Measurements from ENCODE around the gene FAM117B. TPM values are rescaled to one million over a fixed set of nuclear protein-coding genes. Genes with fewer than 3 reads are reported as not detected.
"Not testable (repeated sequence)": the region's sequence is repeated elsewhere in the genome, so short reads cannot be mapped to it uniquely, and the experiment has no call there.

The FAM117B gene
- total RNA-seq, 2 donors from 2014 or later: 7.0 to 17.1 TPM

DNA sequence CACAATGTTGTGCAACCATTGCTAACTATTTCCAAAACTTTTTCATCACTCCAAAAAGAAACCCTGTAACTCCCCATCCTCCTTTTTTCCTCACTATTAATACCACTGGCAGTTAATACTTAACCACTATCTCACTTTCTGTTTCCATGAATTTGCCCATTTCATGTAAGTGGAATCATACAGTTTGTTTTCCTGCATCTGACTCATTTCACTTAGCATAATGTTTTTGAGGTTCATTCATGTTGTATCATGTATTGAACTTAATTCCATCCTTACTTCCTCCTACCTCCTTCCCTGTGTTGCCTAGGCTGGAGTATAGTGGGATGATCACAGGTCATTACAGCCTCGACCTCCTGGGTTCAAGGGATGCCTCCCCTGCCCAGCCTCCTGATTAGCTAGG, 68.3 kb downstream of the FAM117B start:
- intact Hi-C loops (cut with DNase I): no loop called here
- no peaks in the 10 kb centered on the region for H3K9me3 ChIP-seq
- H3K27ac ChIP-seq: peak overlapping the region in 1 of 4 donors; percentile 39
- no peak for DNase-seq
- TF ChIP-seq POLR2A (IDR thresholded peaks at IDR 0.05) (no peak), CTCF (IDR thresholded peaks at IDR 0.05) (no peak)
- no peak overlapping the region for H3K4me3 ChIP-seq
- peaks cover 13% of the 10 kb centered on the region for H3K4me1 ChIP-seq
- 50 to 82% methylated on average over 1 of the region's 1 CpG for WGBS, 2 donors
- no peaks in the 10 kb centered on the region for H3K27me3 ChIP-seq
- no peaks in the 10 kb centered on the region for H3K36me3 ChIP-seq (replicated peaks in 1 of 2; ENCODE audit: insufficient read depth in 1 of 2, low read depth in 2 of 2)
- ATAC-seq: no peak

DNA sequence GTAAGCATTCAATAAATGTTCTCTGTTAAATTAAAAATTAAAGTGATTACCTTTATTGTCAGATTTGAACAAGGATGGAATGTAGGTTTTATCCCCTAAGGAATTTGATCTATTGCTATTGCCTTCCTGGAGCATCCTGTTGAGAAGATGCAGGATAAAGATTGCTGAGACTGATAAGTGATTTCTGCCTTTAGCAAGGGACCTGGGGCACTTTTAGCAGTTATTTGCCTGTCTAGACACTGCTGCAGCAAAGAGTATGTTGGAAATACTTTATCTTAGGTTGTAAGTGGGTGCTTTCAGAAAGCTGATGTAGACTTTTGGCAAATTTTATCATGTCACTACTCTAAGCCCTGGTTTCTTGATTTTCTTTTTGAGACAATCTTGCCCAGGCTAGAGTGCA, 69.5 kb downstream of the FAM117B start:
- intact Hi-C loops (cut with DNase I): no loop called here
- no peak for TF ChIP-seq CTCF (IDR thresholded peaks at IDR 0.05)
- no peak for TF ChIP-seq POLR2A (IDR thresholded peaks at IDR 0.05)
- no peak for ATAC-seq
- no peak for DNase-seq
- no peak overlapping the region for H3K27ac ChIP-seq
- no peaks in the 10 kb centered on the region for H3K27me3 ChIP-seq
- peaks cover 13% of the 10 kb centered on the region for H3K4me1 ChIP-seq
- no peaks in the 10 kb centered on the region for H3K9me3 ChIP-seq
- no peaks in the 10 kb centered on the region for H3K36me3 ChIP-seq (replicated peaks in 1 of 2; ENCODE audit: insufficient read depth in 1 of 2, low read depth in 2 of 2)
- no peak overlapping the region for H3K4me3 ChIP-seq

GRCh38 chr2:202705446-202706020, 70.8 kb downstream of the FAM117B start:
- H3K4me1 ChIP-seq: peaks cover 13% of the 10 kb centered on the region
- WGBS, 2 donors: 34 to 35% methylated on average over 4 of the region's 4 CpGs
- no peaks in the 10 kb centered on the region for H3K27me3 ChIP-seq
- H3K27ac ChIP-seq: peak overlapping the region in 1 of 4 donors; percentile 1
- no peak for DNase-seq
- TF ChIP-seq POLR2A (IDR thresholded peaks at IDR 0.05): no peak
- no peak for TF ChIP-seq CTCF (IDR thresholded peaks at IDR 0.05)
- intact Hi-C loops (cut with DNase I): no loop called here
- no peak for ATAC-seq
- H3K4me3 ChIP-seq: no peak overlapping the region
- H3K9me3 ChIP-seq: no peaks in the 10 kb centered on the region
- H3K36me3 ChIP-seq (replicated peaks in 1 of 2; ENCODE audit: insufficient read depth in 1 of 2, low read depth in 2 of 2): no peaks in the 10 kb centered on the region

- DNase-seq; H3K36me3 ChIP-seq (replicated peaks in 1 of 2; ENCODE audit: insufficient read depth in 1 of 2, low read depth in 2 of 2); H3K4me1 ChIP-seq; H3K9me3 ChIP-seq; ATAC-seq; H3K27ac ChIP-seq; H3K27me3 ChIP-seq; H3K4me3 ChIP-seq; intact Hi-C loops (cut with DNase I): not testable (repeated sequence)
- WGBS, 2 donors: 97 to 100% methylated on average over 9 to 32 of the region's 64 CpGs
Measured at GRCh38 chr2:202714971-202715935, 80.5 kb downstream of the FAM117B start.

DNA sequence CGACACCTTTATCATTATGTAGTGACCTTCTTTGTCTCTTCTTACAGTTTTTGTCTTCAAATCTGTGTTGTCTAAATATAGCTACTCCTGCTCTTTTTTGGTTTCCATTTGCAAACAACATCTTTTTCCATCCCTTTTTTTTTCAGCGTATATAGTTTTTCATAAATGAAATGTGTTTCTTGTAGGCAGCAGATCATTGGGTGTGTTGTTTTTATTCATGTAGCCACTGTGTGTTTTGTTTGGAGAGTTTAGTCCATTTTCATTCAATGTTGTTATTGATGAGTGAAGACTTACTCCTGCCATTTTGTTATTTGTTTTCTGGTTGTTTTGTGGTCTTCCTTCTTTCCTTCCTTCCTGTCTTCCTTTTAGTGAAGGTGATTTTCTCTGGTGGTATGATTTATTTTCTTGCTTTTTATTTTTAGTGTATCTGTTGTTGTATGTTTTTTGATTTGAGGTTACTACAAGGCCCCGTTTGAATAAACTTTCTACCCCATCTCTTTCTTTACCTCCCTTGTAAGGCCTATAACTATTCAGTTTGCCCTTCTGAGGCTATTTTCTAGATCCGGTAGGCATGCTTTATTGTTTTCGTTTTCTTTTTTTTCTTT, 81.4 kb downstream of the FAM117B start:
- Histone ChIP-seq H3K4me3 (no peak overlapping the region), H3K36me3 (replicated peaks in 1 of 2; ENCODE audit: insufficient read depth in 1 of 2, low read depth in 2 of 2) (no peaks in the 10 kb centered on the region), H3K9me3 (no peaks in the 10 kb centered on the region), H3K27ac (no peak overlapping the region), H3K4me1 (no peaks in the 10 kb centered on the region), H3K27me3 (no peaks in the 10 kb centered on the region)
- TF ChIP-seq POLR2A (IDR thresholded peaks at IDR 0.05) (no peak), CTCF (IDR thresholded peaks at IDR 0.05) (no peak)
- intact Hi-C loops (cut with DNase I): no loop called here
- WGBS, 2 donors: 91 to 98% methylated on average over 5 of the region's 5 CpGs
- ATAC-seq (no peak), DNase-seq (no peak)
